Cardiac fibroblast (primary cell): ENCODE data around the gene ZBTB47.

Experiments
- DNase-seq, 2 donors: peaks; one replicate each; pipeline versions ENCODE4 v3.0.0 to v3.0.0-alpha.2; 2010; ENCODE audit warnings: low read depth in 2 of 2
- H3K4me3 ChIP-seq, 2 donors: replicated peaks in 1 of 2; 1 replicate in 1 of 2; 2 replicates in 1 of 2; pipeline ENCODE4 v1.5.1; 2011; ENCODE audit warnings: low read depth in 2 of 2, low read length in 2 of 2, mild to moderate bottlenecking in 2 of 2, moderate library complexity in 1 of 2
- CTCF ChIP-seq: IDR thresholded peaks from one replicate; pipeline ENCODE4 v1.5.1; 2011; ENCODE audit warnings: low read depth, mild to moderate bottlenecking, low read length, inconsistent platforms

ZBTB47 gene

GRCh38 chr3:42713747-42714146, 60.2 kb downstream of the ZBTB47 start:
- DNase-seq = no peak
- TF ChIP-seq CTCF = no peak
- H3K4me3 ChIP-seq = no peak overlapping the region

GRCh38 chr3:42714171-42714852, 60.8 kb downstream of the ZBTB47 start:
- DNase-seq = no peak
- TF ChIP-seq CTCF = no peak
- no peak overlapping the region for H3K4me3 ChIP-seq
